Type B pancreatic cell (in vitro differentiated cells): ENCODE results near the gene LRRFIP1. TPM values are rescaled to one million over a fixed set of nuclear protein-coding genes. Genes with fewer than 3 reads are reported as not detected.

Experiments
- DNase-seq: peaks from one replicate; pipeline ENCODE4 v3.0.0; 2021; ENCODE audit warnings: mixed read lengths; ENCODE audit not compliant: unreplicated experiment; ENCODE audit errors: extremely low spot score
- H3K27ac Mint-ChIP-seq: 2 replicates; pipeline ENCODE4 v1.8.0; 2021; ENCODE audit warnings: mild to moderate bottlenecking, mixed read lengths
- H3K27me3 Mint-ChIP-seq: 2 replicates; pipeline ENCODE4 v1.8.0; 2021; ENCODE audit warnings: mixed read lengths
- H3K36me3 Mint-ChIP-seq: 2 replicates; pipeline ENCODE4 v1.8.0; 2021; ENCODE audit warnings: mixed read lengths
- H3K4me1 Mint-ChIP-seq: one replicate; pipeline ENCODE4 v1.8.0; 2021; ENCODE audit warnings: mixed read lengths; ENCODE audit not compliant: unreplicated experiment
- H3K4me3 Mint-ChIP-seq: 2 replicates; pipeline ENCODE4 v1.8.0; 2021; ENCODE audit warnings: mild to moderate bottlenecking, mixed read lengths
- H3K9me3 Mint-ChIP-seq: 2 replicates; pipeline ENCODE4 v1.8.0; 2021; ENCODE audit warnings: mixed read lengths
- CTCF ChIP-seq: fragments of 200-600 bp; sonication (generic); conservative IDR thresholded peaks from 2 replicates; pipeline ENCODE4 v1.5.0; 2021; ENCODE audit warnings: antibody characterized with exemption, mild to moderate bottlenecking
- total RNA-seq: library from RNA; stranded (reverse); gene quantifications from 2 replicates; pipeline ENCODE4 v1.2.1, GENCODE V29; 2021; ENCODE audit warnings: low replicate concordance

Gene LRRFIP1
- total RNA-seq, 1 donor from 2014 or later, result 53.8 TPM

GRCh38 chr2:237692601-237693290 lies 65.4 kb downstream of the LRRFIP1 start:
- peaks cover 17% of the 10 kb centered on the region for H3K27me3 Mint-ChIP-seq
- DNase-seq, result no peak
- H3K4me3 Mint-ChIP-seq, result peak overlapping the region; percentile 89
- no peaks in the 10 kb centered on the region for H3K36me3 Mint-ChIP-seq
- peak overlapping the region; percentile 99 for H3K27ac Mint-ChIP-seq
- H3K9me3 Mint-ChIP-seq, result no peaks in the 10 kb centered on the region
- no peak for TF ChIP-seq CTCF
- H3K4me1 Mint-ChIP-seq, result peaks cover 50% of the 10 kb centered on the region

DNA sequence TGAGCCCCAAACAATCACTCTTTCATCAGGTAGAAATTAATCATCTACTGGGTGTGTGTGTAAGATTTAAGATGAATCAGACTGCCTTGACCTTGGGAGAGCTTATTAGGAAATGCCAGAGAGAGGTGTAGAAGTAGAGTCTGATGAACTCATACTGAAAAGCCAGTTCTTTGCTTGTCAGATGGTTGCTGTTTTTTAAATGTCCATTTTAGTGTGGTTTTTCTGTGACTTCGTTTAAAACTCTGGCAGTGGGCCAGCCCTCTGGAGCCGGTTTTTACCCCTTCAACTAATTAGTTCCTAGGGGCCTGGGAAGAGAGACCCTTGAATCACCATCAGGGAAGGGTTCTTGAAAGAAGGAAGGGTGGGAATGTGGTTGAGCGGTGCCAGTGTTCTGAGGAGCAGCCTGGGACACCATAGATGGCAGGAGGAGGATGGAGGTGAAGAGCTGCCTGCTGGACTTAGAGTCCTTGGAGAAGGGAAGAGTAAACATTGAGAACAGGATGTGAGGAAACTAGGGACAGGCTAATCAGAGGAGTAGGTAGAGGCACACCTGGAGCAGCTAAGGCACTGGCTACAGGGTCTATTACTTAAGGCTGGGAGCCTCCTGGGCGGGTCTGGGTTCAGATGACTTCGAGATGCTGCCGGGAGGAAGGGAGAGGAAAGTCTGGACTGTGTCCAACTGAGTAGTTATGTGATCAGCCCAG lies 66.1 kb downstream of the LRRFIP1 start:
- H3K36me3 Mint-ChIP-seq, result no peaks in the 10 kb centered on the region
- peak overlapping the region; percentile 99 for H3K27ac Mint-ChIP-seq
- no peaks in the 10 kb centered on the region for H3K9me3 Mint-ChIP-seq
- DNase-seq, result no peak
- peaks cover 17% of the 10 kb centered on the region for H3K27me3 Mint-ChIP-seq
- peak overlapping the region; percentile 89 for H3K4me3 Mint-ChIP-seq
- H3K4me1 Mint-ChIP-seq, result peaks cover 53% of the 10 kb centered on the region
- TF ChIP-seq CTCF, result no peak

DNA sequence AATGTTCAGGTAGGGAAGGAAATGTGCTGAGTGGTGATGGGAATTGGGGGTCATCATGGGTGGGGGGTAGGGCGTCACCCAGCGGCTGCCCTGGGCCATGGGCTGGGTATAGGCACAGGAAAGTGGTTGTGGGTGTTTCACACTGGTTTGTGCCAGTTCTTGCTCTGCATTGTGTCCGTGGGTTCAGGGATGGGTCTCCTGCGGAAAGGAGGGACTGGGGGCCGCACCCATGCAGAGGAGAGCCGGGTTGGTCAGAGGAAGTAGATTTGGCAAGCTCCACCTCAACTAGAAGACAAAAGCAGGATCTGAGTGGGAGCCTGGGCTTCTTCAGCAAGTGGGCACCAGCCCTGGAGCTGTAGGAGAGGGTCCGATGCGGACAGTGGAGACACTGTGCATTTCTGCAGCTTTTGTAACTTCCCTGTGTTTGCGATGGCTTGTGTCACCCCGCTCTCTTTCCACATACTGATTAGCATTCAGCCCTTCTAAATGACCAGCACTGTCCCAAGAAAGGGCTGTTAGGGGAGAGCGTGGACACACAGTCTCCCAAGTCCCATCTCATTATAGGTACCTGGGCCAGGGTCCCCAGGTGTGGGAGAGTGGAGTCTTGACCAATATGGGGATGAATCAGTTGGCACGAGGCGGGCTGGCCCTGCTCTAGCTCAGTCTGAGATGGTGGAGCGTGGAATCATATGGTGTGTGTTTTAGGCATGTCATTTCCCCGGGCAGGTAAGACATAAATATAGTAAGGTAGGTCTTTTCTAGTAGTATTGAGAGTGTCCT lies 67.2 kb downstream of the LRRFIP1 start:
- H3K27me3 Mint-ChIP-seq, result peaks cover 17% of the 10 kb centered on the region
- TF ChIP-seq CTCF, result no peak
- DNase-seq, result no peak
- peaks cover 56% of the 10 kb centered on the region for H3K4me1 Mint-ChIP-seq
- H3K36me3 Mint-ChIP-seq, result no peaks in the 10 kb centered on the region
- H3K27ac Mint-ChIP-seq, result peak overlapping the region; percentile 99
- peak overlapping the region; percentile 89 for H3K4me3 Mint-ChIP-seq
- H3K9me3 Mint-ChIP-seq, result no peaks in the 10 kb centered on the region

DNA sequence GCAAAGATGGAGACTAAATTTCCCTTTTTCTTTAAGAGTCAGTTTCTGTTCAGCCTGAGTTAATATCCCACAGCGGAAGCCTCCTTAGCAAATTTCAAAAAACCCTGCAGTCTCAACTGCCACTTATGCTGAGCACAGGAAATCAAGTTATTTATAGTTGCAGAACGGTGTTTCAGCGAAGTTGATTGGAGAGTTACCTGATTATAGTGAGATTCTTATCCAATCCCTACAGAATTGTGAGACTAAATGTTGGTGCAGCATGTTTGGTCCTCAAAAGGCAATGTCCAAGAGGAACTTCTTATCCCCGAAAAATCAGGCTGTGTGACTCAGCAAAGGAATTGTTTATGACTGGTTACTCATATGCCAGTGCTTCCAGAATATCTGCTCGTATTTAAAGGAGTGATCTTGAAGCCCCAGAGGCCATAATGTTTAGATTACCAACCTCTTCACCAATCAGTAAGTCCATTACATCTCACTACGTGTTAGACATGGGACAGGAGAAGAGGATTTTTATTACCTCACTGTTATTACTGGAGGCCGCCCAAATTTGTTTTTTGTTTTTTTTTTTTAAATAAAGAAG lies 67.9 kb downstream of the LRRFIP1 start:
- no peak for DNase-seq
- Mint-ChIP-seq H3K27ac (peak overlapping the region; percentile 99), H3K9me3 (no peaks in the 10 kb centered on the region), H3K4me3 (peak overlapping the region; percentile 42), H3K27me3 (peaks cover 14% of the 10 kb centered on the region), H3K36me3 (no peaks in the 10 kb centered on the region), H3K4me1 (peaks cover 58% of the 10 kb centered on the region)
- no peak for TF ChIP-seq CTCF

DNA sequence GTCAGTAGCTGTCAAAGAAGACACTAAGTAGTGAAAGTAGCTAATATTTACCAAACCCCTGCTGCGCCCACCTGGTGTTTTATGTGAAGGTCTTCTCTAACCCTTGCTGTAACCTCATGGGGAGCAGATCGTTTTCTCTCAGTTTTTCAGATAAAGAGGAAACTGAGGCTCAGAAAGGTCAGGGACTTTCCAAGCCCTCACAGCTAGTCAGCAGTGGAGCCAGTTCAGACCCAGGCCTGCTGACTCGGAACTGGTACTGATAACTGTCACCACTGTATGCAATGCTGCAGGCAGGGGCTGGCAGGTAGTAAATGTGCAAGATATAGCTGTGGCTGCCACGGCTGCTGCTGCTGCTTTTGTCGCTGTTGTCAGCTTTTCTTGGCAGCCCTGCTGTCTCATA lies 69.1 kb downstream of the LRRFIP1 start:
- no peak for TF ChIP-seq CTCF
- H3K36me3 Mint-ChIP-seq, result no peaks in the 10 kb centered on the region
- DNase-seq, result no peak
- no peaks in the 10 kb centered on the region for H3K9me3 Mint-ChIP-seq
- H3K27ac Mint-ChIP-seq, result no peak overlapping the region
- peaks cover 69% of the 10 kb centered on the region for H3K4me1 Mint-ChIP-seq
- H3K4me3 Mint-ChIP-seq, result peak overlapping the region; percentile 29
- H3K27me3 Mint-ChIP-seq, result peaks cover 14% of the 10 kb centered on the region
